Hepatocyte (in vitro differentiated cells): ENCODE measurements around the gene LRRC1.

Experiments used
- EZH2 ChIP-seq: fragments of 200-600 bp; sonication (generic); IDR thresholded peaks from 2 replicates; pipeline ENCODE4 v1.6.1; 2016; ENCODE audit warnings: antibody characterized with exemption, mild to moderate bottlenecking, borderline replicate concordance
- EZH2phosphoT487 ChIP-seq: fragments of 200-600 bp; sonication (generic); IDR thresholded peaks from one replicate; pipeline ENCODE4 v1.6.1; 2018; ENCODE audit warnings: antibody characterized with exemption, mild to moderate bottlenecking, low read depth, moderate library complexity; ENCODE audit not compliant: unreplicated experiment, severe bottlenecking
- TF ChIP-seq, protein P1 (sequence below): fragments of 200-600 bp; sonication (generic); IDR thresholded peaks from 2 replicates; pipeline ENCODE4 v1.5.1; 2016; ENCODE audit warnings: antibody characterized with exemption, mild to moderate bottlenecking; ENCODE audit not compliant: poor library complexity

DNA sequence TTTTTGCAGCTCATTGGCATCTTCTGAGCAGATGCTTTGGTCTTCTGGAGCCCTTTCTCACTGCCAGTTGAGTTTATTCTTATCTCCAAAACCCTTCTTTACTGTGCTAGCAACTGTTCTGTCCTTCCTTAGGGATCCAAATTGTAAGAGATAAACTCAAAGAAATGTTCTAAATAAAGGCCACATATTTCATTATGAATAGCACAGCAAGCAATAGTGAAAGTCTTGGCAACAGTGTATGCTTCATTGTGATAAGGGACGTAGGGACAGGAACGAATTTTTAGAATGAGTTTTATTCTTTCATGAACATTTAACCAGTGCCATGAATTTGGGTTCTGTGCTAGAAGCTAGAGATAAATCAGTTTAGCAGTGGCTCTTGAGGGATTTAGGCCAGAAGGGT is 61.1 kb downstream of the LRRC1 start:
- TF ChIP-seq, protein P1, sequence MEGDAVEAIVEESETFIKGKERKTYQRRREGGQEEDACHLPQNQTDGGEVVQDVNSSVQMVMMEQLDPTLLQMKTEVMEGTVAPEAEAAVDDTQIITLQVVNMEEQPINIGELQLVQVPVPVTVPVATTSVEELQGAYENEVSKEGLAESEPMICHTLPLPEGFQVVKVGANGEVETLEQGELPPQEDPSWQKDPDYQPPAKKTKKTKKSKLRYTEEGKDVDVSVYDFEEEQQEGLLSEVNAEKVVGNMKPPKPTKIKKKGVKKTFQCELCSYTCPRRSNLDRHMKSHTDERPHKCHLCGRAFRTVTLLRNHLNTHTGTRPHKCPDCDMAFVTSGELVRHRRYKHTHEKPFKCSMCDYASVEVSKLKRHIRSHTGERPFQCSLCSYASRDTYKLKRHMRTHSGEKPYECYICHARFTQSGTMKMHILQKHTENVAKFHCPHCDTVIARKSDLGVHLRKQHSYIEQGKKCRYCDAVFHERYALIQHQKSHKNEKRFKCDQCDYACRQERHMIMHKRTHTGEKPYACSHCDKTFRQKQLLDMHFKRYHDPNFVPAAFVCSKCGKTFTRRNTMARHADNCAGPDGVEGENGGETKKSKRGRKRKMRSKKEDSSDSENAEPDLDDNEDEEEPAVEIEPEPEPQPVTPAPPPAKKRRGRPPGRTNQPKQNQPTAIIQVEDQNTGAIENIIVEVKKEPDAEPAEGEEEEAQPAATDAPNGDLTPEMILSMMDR = no peak
- TF ChIP-seq EZH2 (no peak), EZH2phosphoT487 (no peak)
